ENCODE results near the gene BTN3A1. TPM values are rescaled to one million over a fixed set of nuclear protein-coding genes. Genes with fewer than 3 reads are reported as not detected.
"Not testable (repeated sequence)": the region's sequence is repeated elsewhere in the genome, so short reads cannot be mapped to it uniquely, and the experiment has no call there.

The BTN3A1 gene
- total RNA-seq = 100 to 1,000 TPM; 143 to 154 TPM

GRCh38 chr6:26401987-26402658 lies at the start of gene BTN3A1:
Gene BTN3A1 (plus strand): TSS chr6:26402275. CDS start chr6:26405564, 3,289 bp downstream.
- Mint-ChIP-seq H3K36me3 (peaks cover 18% of the 10 kb centered on the region), H3K4me3 (peak within 1 kb of the TSS; percentile 91), H3K27ac (peak within 1 kb of the TSS; percentile 94), H3K27me3 (no peaks in the 10 kb centered on the region), H3K9me3 (no peaks in the 10 kb centered on the region), H3K4me1 (peaks cover 32% of the 10 kb centered on the region)
- DNase-seq = peak; percentile 59
- POLR2A ChIA-PET = interaction anchor here (0.7 kb wide), 1 partner anchor 72 kb away, joined by 3 read pairs; no protein-coding TSS in a partner anchor
- peak; percentile 93 for ATAC-seq (ENCODE audit: low read depth)

- Mint-ChIP-seq H3K36me3 (no peaks in the 10 kb centered on the region), H3K4me3 (no peak overlapping the region), H3K27me3 (no peaks in the 10 kb centered on the region), H3K4me1 (peaks cover 6% of the 10 kb centered on the region), H3K27ac (no peak overlapping the region), H3K9me3 (no peaks in the 10 kb centered on the region)
- ATAC-seq (ENCODE audit: low read depth) (no peak), DNase-seq (no peak)
- POLR2A ChIA-PET = no interaction called here
Measured at GRCh38 chr6:26352315-26352714, 49.8 kb upstream of the BTN3A1 start.

GRCh38 chr6:26354162-26354561 lies 47.9 kb upstream of the BTN3A1 start:
- POLR2A ChIA-PET = interaction anchor here (1.3 kb wide), 1 partner anchor 8 kb away, joined by 4 read pairs; no protein-coding TSS in a partner anchor
- peaks cover 9% of the 10 kb centered on the region for H3K4me1 Mint-ChIP-seq
- no peaks in the 10 kb centered on the region for H3K9me3 Mint-ChIP-seq
- H3K27ac Mint-ChIP-seq = no peak overlapping the region
- H3K4me3 Mint-ChIP-seq = no peak overlapping the region
- H3K27me3 Mint-ChIP-seq = no peaks in the 10 kb centered on the region
- H3K36me3 Mint-ChIP-seq = no peaks in the 10 kb centered on the region
- ATAC-seq (ENCODE audit: low read depth) (no peak), DNase-seq (no peak)

GRCh38 chr6:26355366-26355765 lies 46.7 kb upstream of the BTN3A1 start:
- no peaks in the 10 kb centered on the region for H3K9me3 Mint-ChIP-seq
- H3K4me1 Mint-ChIP-seq = peaks cover 11% of the 10 kb centered on the region
- ATAC-seq (ENCODE audit: low read depth) (no peak), DNase-seq (no peak)
- H3K36me3 Mint-ChIP-seq = no peaks in the 10 kb centered on the region
- H3K27me3 Mint-ChIP-seq = no peaks in the 10 kb centered on the region
- POLR2A ChIA-PET = interaction anchor here (1.3 kb wide), 1 partner anchor 9 kb away, joined by 4 read pairs; no protein-coding TSS in a partner anchor
- no peak overlapping the region for H3K27ac Mint-ChIP-seq
- no peak overlapping the region for H3K4me3 Mint-ChIP-seq

GRCh38 chr6:26357543-26357942 lies 44.5 kb upstream of the BTN3A1 start:
- not testable (repeated sequence) for H3K36me3 Mint-ChIP-seq; H3K27ac Mint-ChIP-seq; H3K27me3 Mint-ChIP-seq; H3K9me3 Mint-ChIP-seq; H3K4me3 Mint-ChIP-seq; DNase-seq; ATAC-seq (ENCODE audit: low read depth)
- H3K4me1 Mint-ChIP-seq = peaks cover 25% of the 10 kb centered on the region
- POLR2A ChIA-PET = interaction anchor here (0.7 kb wide), 1 partner anchor 138 kb away, joined by 3 read pairs; no protein-coding TSS in a partner anchor

GRCh38 chr6:26358511-26358981 lies 43.5 kb upstream of the BTN3A1 start:
- DNase-seq (no peak), ATAC-seq (ENCODE audit: low read depth) (no peak)
- H3K9me3 Mint-ChIP-seq = no peaks in the 10 kb centered on the region
- H3K4me1 Mint-ChIP-seq = peaks cover 30% of the 10 kb centered on the region
- H3K36me3 Mint-ChIP-seq = no peaks in the 10 kb centered on the region
- no peak overlapping the region for H3K27ac Mint-ChIP-seq
- H3K4me3 Mint-ChIP-seq = no peak overlapping the region
- POLR2A ChIA-PET = interaction anchor here (0.6 kb wide), 1 partner anchor 25 kb away, joined by 3 read pairs; no protein-coding TSS in a partner anchor
- no peaks in the 10 kb centered on the region for H3K27me3 Mint-ChIP-seq

GRCh38 chr6:26359765-26360164 lies 42.3 kb upstream of the BTN3A1 start:
- H3K4me3 Mint-ChIP-seq = no peak overlapping the region
- POLR2A ChIA-PET = no interaction called here
- no peaks in the 10 kb centered on the region for H3K9me3 Mint-ChIP-seq
- no peak for DNase-seq
- H3K27ac Mint-ChIP-seq = no peak overlapping the region
- no peaks in the 10 kb centered on the region for H3K36me3 Mint-ChIP-seq
- H3K4me1 Mint-ChIP-seq = peaks cover 29% of the 10 kb centered on the region
- H3K27me3 Mint-ChIP-seq = no peaks in the 10 kb centered on the region
- ATAC-seq (ENCODE audit: low read depth) = no peak

GRCh38 chr6:26360451-26361416 lies 41.3 kb upstream of the BTN3A1 start:
- H3K27me3 Mint-ChIP-seq = no peaks in the 10 kb centered on the region
- POLR2A ChIA-PET = no interaction called here
- ATAC-seq (ENCODE audit: low read depth) (peak; percentile 29), DNase-seq (no peak)
- no peaks in the 10 kb centered on the region for H3K36me3 Mint-ChIP-seq
- H3K4me3 Mint-ChIP-seq = peak overlapping the region; percentile 53
- H3K4me1 Mint-ChIP-seq = peaks cover 27% of the 10 kb centered on the region
- no peaks in the 10 kb centered on the region for H3K9me3 Mint-ChIP-seq
- H3K27ac Mint-ChIP-seq = peak overlapping the region; percentile 77

GRCh38 chr6:26361544-26361943 lies 40.5 kb upstream of the BTN3A1 start:
- no peaks in the 10 kb centered on the region for H3K27me3 Mint-ChIP-seq
- DNase-seq (no peak), ATAC-seq (ENCODE audit: low read depth) (no peak)
- H3K4me1 Mint-ChIP-seq = peaks cover 29% of the 10 kb centered on the region
- H3K9me3 Mint-ChIP-seq = no peaks in the 10 kb centered on the region
- H3K36me3 Mint-ChIP-seq = no peaks in the 10 kb centered on the region
- POLR2A ChIA-PET = no interaction called here
- H3K27ac Mint-ChIP-seq = peak overlapping the region; percentile 77
- no peak overlapping the region for H3K4me3 Mint-ChIP-seq

- Mint-ChIP-seq H3K27me3 (no peaks in the 10 kb centered on the region), H3K4me3 (no peak overlapping the region), H3K36me3 (peaks cover 2% of the 10 kb centered on the region), H3K4me1 (peaks cover 34% of the 10 kb centered on the region), H3K27ac (no peak overlapping the region), H3K9me3 (no peaks in the 10 kb centered on the region)
- ATAC-seq (ENCODE audit: low read depth) (no peak), DNase-seq (no peak)
- POLR2A ChIA-PET = interaction anchor here (1.0 kb wide), 1 partner anchor 112 kb away, joined by 4 read pairs; no protein-coding TSS in a partner anchor
Measured at GRCh38 chr6:26362093-26362835, 39.8 kb upstream of the BTN3A1 start.

- H3K9me3 Mint-ChIP-seq = no peaks in the 10 kb centered on the region
- H3K27ac Mint-ChIP-seq = no peak overlapping the region
- no peak for DNase-seq
- POLR2A ChIA-PET = interaction anchor here (1.0 kb wide), 1 partner anchor 111 kb away, joined by 4 read pairs; no protein-coding TSS in a partner anchor
- H3K4me1 Mint-ChIP-seq = peaks cover 35% of the 10 kb centered on the region
- no peak for ATAC-seq (ENCODE audit: low read depth)
- H3K36me3 Mint-ChIP-seq = peaks cover 3% of the 10 kb centered on the region
- no peak overlapping the region for H3K4me3 Mint-ChIP-seq
- no peaks in the 10 kb centered on the region for H3K27me3 Mint-ChIP-seq
Measured at GRCh38 chr6:26362836-26363220, 39.2 kb upstream of the BTN3A1 start.

- DNase-seq (no peak), ATAC-seq (ENCODE audit: low read depth) (peak; percentile 23)
- Mint-ChIP-seq H3K4me1 (peaks cover 33% of the 10 kb centered on the region), H3K9me3 (no peaks in the 10 kb centered on the region), H3K36me3 (peaks cover 3% of the 10 kb centered on the region), H3K27me3 (no peaks in the 10 kb centered on the region), H3K27ac (no peak overlapping the region), H3K4me3 (no peak overlapping the region)
- POLR2A ChIA-PET = interaction anchor here (0.6 to 1.5 kb wide), 2 partner anchors 110 to 189 kb away, joined by 5 to 6 read pairs; no protein-coding TSS in a partner anchor
Measured at GRCh38 chr6:26363882-26364701, 38.0 kb upstream of the BTN3A1 start.

Measured in activated naive CD8-positive, alpha-beta T cell treated with anti-CD3 and anti-CD28 coated beads, Interleukin-2, amount 10 ng/mL, durations not matched to agents 7 days and 5 days (primary cell).